Natural killer cell (primary cell): ENCODE results near the gene LAIR2. TPM values are rescaled to one million over a fixed set of nuclear protein-coding genes. Genes with fewer than 3 reads are reported as not detected.
A peak's percentile ranks its signal among the peaks of the same experiment; 100 is the strongest.

ENCODE experiments used
- ATAC-seq, 3 donors: fragments of 150-1000 bp in 2 of 3; fragments of 200-7000 bp in 1 of 3; cut with Tn5 transposase; 1 replicate in 1 of 3; 2 replicates in 2 of 3; pipeline ENCODE4 v1.10.0; 2021; ENCODE audit warnings: mild to moderate bottlenecking in 2 of 3, moderate library complexity in 2 of 3
- DNase-seq, 2 donors: peaks; one replicate each; pipeline versions ENCODE4 v3.0.0 to v3.0.0-alpha.2; 2013 to 2021; ENCODE audit warnings: mixed read lengths in 1 of 2
- H3K27ac ChIP-seq: one replicate; pipeline ENCODE4 v1.5.1; 2013; ENCODE audit warnings: mild to moderate bottlenecking, low read length
- H3K27me3 ChIP-seq: one replicate; pipeline ENCODE4 v1.6.1; 2013; ENCODE audit warnings: low read length; ENCODE audit not compliant: control insufficient read depth, insufficient read depth
- H3K36me3 ChIP-seq: one replicate; pipeline ENCODE4 v1.6.1; 2013; ENCODE audit warnings: low read length; ENCODE audit not compliant: control insufficient read depth, insufficient read depth
- H3K4me1 ChIP-seq: one replicate; pipeline ENCODE4 v1.6.1; 2013; ENCODE audit warnings: low read length; ENCODE audit not compliant: control insufficient read depth, insufficient read depth
- H3K4me3 ChIP-seq: one replicate; pipeline ENCODE4 v1.5.1; 2013; ENCODE audit warnings: low read length
- H3K9me3 ChIP-seq: one replicate; pipeline ENCODE4 v1.6.1; 2013; ENCODE audit warnings: low read length; ENCODE audit not compliant: control insufficient read depth, insufficient read depth
- H3K27ac Mint-ChIP-seq, 2 donors: one replicate each; pipeline ENCODE4 v1.8.0; 2022; ENCODE audit warnings: mild to moderate bottlenecking in 2 of 2, mixed read lengths in 2 of 2, moderate library complexity in 1 of 2
- H3K27me3 Mint-ChIP-seq, 2 donors: one replicate each; pipeline ENCODE4 v1.8.0; 2022; ENCODE audit warnings: low read depth in 2 of 2, mixed read lengths in 2 of 2
- H3K36me3 Mint-ChIP-seq: one replicate; pipeline ENCODE4 v1.8.0; 2022; ENCODE audit warnings: mixed read lengths
- H3K4me1 Mint-ChIP-seq, 2 donors: one replicate each; pipeline ENCODE4 v1.8.0; 2022; ENCODE audit warnings: mixed read lengths in 2 of 2
- H3K4me3 Mint-ChIP-seq: one replicate; pipeline ENCODE4 v1.8.0; 2022; ENCODE audit warnings: mild to moderate bottlenecking, moderate library complexity, mixed read lengths
- H3K9me3 Mint-ChIP-seq, 2 donors: one replicate each; pipeline ENCODE4 v1.8.0; 2022; ENCODE audit warnings: mixed read lengths in 2 of 2
- WGBS: methylation state at CpG from one replicate; pipeline ENCODE4 v1.1.7; 2013; ENCODE audit warnings: missing lambda C conversion rate; ENCODE audit not compliant: insufficient coverage; 5-methylcytosine and 5-hydroxymethylcytosine counted together
- intact Hi-C: fragments of 100-400 bp; cut with micrococcal nuclease; formaldehyde crosslinking; loops from one replicate; pipeline ENCODE4 v1.14.2; 2022
- total RNA-seq, 4 donors: library from RNA; stranded (reverse); fragments of 120-200 nt in 1 of 4; gene quantifications; one replicate each; pipeline versions ENCODE4 v1.2.3 to v1.2.4, GENCODE V29; 2013 to 2022
- TF ChIP-seq, protein P1 (sequence below): fragments of 200-600 bp; IDR thresholded peaks from one replicate; pipeline ENCODE4 v1.8.0; 2022; ENCODE audit warnings: antibody characterized with exemption

The LAIR2 gene
- total RNA-seq, 3 donors from 2014 or later (not counting 1 experiment from before 2014, with no cell fraction given): 44.1 to 67.7 (median 53.3) TPM

DNA sequence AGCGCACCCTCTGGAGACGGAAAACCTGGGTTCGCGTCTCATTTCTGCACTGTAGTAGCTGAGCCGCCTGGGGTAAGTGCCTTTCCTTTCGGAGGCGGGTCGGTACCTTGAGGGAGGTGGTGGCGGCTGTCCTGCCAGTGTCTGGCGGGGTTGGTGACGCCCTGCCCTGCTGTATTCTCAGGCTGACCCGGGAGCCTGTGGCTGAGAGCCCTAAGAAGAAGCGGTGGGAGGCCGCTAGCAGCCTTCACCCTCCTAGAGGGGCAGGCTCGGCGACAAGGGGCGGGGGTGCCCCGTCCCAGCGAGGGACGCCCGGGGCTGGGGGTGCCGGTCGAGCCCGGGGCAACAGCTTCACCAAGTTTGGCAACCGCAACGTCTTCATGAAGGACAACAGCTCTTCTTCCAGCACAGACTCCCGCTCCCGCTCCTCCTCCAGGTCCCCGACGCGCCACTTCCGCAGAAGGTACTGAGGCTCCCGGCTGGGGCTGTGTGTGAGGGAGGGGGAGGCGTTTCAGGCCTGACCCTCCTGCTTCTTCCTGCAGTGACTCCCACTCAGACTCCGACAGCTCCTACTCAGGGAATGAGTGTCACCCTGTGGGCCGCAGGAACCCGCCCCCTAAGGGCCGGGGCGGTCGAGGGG lies 46.7 kb upstream of the LAIR2 start:
- Mint-ChIP-seq H3K4me3 (no peak overlapping the region), H3K27ac (no peak overlapping the region), H3K9me3 (no peaks in the 10 kb centered on the region), H3K27me3 (no peaks in the 10 kb centered on the region), H3K4me1 (peaks cover 31 to 44% of the 10 kb centered on the region in 2 donors), H3K36me3 (no peaks in the 10 kb centered on the region)
- no peaks in the 10 kb centered on the region for H3K27me3 ChIP-seq
- H3K4me3 ChIP-seq: no peak overlapping the region
- TF ChIP-seq, protein P1, sequence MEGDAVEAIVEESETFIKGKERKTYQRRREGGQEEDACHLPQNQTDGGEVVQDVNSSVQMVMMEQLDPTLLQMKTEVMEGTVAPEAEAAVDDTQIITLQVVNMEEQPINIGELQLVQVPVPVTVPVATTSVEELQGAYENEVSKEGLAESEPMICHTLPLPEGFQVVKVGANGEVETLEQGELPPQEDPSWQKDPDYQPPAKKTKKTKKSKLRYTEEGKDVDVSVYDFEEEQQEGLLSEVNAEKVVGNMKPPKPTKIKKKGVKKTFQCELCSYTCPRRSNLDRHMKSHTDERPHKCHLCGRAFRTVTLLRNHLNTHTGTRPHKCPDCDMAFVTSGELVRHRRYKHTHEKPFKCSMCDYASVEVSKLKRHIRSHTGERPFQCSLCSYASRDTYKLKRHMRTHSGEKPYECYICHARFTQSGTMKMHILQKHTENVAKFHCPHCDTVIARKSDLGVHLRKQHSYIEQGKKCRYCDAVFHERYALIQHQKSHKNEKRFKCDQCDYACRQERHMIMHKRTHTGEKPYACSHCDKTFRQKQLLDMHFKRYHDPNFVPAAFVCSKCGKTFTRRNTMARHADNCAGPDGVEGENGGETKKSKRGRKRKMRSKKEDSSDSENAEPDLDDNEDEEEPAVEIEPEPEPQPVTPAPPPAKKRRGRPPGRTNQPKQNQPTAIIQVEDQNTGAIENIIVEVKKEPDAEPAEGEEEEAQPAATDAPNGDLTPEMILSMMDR: no peak
- 96% methylated on average over 37 of the region's 40 CpGs for WGBS
- no peaks in the 10 kb centered on the region for H3K9me3 ChIP-seq
- ATAC-seq (peak in 1 of 3 donors; percentile 9), DNase-seq (no peak)
- H3K36me3 ChIP-seq: peaks cover 92% of the 10 kb centered on the region
- H3K4me1 ChIP-seq: peaks cover 11% of the 10 kb centered on the region
- intact Hi-C loops: no loop called here
- no peak overlapping the region for H3K27ac ChIP-seq

- Mint-ChIP-seq H3K9me3 (no peaks in the 10 kb centered on the region), H3K36me3 (no peaks in the 10 kb centered on the region), H3K27me3 (no peaks in the 10 kb centered on the region), H3K4me3 (no peak overlapping the region), H3K4me1 (peaks cover 28 to 41% of the 10 kb centered on the region in 2 donors), H3K27ac (no peak overlapping the region)
- intact Hi-C loops: no loop called here
- Histone ChIP-seq H3K4me3 (no peak overlapping the region), H3K27me3 (no peaks in the 10 kb centered on the region), H3K4me1 (peaks cover 5% of the 10 kb centered on the region), H3K9me3 (no peaks in the 10 kb centered on the region), H3K36me3 (peaks cover 93% of the 10 kb centered on the region), H3K27ac (no peak overlapping the region)
- ATAC-seq (peak in 1 of 3 donors; percentile 8), DNase-seq (no peak)
- TF ChIP-seq, protein P1: no peak
- WGBS: 95% methylated on average over 51 of the region's 51 CpGs
Observed at GRCh38 chr19:54456423-54457373, 45.9 kb upstream of the LAIR2 start.

DNA sequence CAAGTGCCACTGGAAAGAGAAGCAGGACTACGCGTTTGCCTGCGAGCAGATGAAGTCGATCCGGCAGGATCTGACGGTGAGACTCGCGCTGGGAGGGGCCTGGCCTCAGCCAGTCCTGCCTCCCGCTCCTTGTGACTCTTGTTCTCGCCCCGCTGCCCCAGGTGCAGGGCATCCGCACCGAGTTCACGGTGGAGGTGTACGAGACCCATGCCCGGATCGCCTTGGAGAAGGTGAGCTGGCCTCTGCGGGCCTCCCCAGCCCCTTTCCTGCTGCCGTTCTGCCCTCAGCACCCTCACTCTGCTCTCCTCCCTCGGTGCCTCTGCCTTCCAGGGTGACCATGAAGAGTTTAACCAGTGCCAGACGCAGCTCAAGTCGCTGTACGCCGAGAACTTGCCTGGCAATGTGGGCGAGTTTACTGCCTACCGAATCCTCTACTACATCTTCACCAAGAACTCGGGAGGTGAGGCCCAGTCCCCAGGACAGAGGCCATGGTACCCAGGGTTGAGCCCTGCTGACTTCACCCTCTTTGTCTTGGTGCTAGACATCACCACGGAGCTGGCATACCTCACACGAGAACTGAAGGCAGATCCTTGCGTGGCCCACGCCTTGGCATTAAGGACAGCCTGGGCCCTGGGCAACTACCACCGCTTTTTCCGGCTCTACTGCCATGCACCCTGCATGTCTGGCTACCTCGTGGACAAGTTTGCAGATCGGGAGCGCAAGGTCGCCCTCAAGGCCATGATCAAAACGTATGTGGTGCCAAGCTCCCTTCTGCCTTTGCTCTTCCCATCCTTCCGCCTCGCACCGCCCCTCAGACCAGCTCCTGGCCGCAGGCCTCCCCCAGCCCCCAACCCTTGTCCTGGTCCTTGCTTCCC lies 44.6 kb upstream of the LAIR2 start:
- Histone ChIP-seq H3K4me3 (no peak overlapping the region), H3K27ac (no peak overlapping the region), H3K9me3 (no peaks in the 10 kb centered on the region), H3K27me3 (no peaks in the 10 kb centered on the region), H3K36me3 (peaks cover 86% of the 10 kb centered on the region), H3K4me1 (peaks cover 18% of the 10 kb centered on the region)
- intact Hi-C loops: no loop called here
- no peaks in the 10 kb centered on the region for H3K36me3 Mint-ChIP-seq
- H3K9me3 Mint-ChIP-seq: no peaks in the 10 kb centered on the region
- H3K27me3 Mint-ChIP-seq: no peaks in the 10 kb centered on the region
- WGBS: 97% methylated on average over 42 of the region's 42 CpGs
- TF ChIP-seq, protein P1: no peak
- H3K27ac Mint-ChIP-seq: peak overlapping the region; percentile 58 to 77
- DNase-seq (no peak), ATAC-seq (no peak)
- peaks cover 29 to 45% of the 10 kb centered on the region in 2 donors for H3K4me1 Mint-ChIP-seq
- H3K4me3 Mint-ChIP-seq: peak overlapping the region; percentile 25
